Measurements from ENCODE around the gene RXRA.

DNA sequence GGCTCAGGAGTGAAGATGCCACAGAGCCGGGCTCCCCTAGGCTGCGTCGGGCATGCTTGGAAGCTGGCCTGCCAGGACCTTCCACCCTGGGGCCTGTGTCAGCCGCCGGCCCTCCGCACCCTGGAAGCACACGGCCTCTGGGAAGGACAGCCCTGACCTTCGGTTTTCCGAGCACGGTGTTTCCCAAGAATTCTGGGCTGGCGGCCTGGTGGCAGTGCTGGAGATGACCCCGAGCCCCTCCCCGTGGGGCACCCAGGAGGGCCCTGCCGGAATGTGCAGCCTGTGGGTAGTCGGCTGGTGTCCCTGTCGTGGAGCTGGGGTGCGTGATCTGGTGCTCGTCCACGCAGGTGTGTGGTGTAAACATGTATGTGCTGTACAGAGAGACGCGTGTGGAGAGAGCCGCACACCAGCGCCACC is 113.1 kb downstream of the RXRA start:
- TF ChIP-seq, protein P1, sequence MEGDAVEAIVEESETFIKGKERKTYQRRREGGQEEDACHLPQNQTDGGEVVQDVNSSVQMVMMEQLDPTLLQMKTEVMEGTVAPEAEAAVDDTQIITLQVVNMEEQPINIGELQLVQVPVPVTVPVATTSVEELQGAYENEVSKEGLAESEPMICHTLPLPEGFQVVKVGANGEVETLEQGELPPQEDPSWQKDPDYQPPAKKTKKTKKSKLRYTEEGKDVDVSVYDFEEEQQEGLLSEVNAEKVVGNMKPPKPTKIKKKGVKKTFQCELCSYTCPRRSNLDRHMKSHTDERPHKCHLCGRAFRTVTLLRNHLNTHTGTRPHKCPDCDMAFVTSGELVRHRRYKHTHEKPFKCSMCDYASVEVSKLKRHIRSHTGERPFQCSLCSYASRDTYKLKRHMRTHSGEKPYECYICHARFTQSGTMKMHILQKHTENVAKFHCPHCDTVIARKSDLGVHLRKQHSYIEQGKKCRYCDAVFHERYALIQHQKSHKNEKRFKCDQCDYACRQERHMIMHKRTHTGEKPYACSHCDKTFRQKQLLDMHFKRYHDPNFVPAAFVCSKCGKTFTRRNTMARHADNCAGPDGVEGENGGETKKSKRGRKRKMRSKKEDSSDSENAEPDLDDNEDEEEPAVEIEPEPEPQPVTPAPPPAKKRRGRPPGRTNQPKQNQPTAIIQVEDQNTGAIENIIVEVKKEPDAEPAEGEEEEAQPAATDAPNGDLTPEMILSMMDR (IDR thresholded peaks at IDR 0.05) = no peak
- no peak for TF ChIP-seq POLR2A (IDR thresholded peaks at IDR 0.05)

Measured in thyroid gland (tissue), 4 donors.